Type B pancreatic cell (in vitro differentiated cells): ENCODE measurements around the gene CLPSL2. TPM values are rescaled to one million over a fixed set of nuclear protein-coding genes. Genes with fewer than 3 reads are reported as not detected.
A peak's percentile ranks its signal among the peaks of the same experiment; 100 is the strongest.

Source experiments
- DNase-seq: peaks from one replicate; pipeline ENCODE4 v3.0.0; 2021; ENCODE audit warnings: mixed read lengths; ENCODE audit not compliant: unreplicated experiment; ENCODE audit errors: extremely low spot score
- H3K27ac Mint-ChIP-seq: 2 replicates; pipeline ENCODE4 v1.8.0; 2021; ENCODE audit warnings: mild to moderate bottlenecking, mixed read lengths
- H3K27me3 Mint-ChIP-seq: 2 replicates; pipeline ENCODE4 v1.8.0; 2021; ENCODE audit warnings: mixed read lengths
- H3K36me3 Mint-ChIP-seq: 2 replicates; pipeline ENCODE4 v1.8.0; 2021; ENCODE audit warnings: mixed read lengths
- H3K4me1 Mint-ChIP-seq: one replicate; pipeline ENCODE4 v1.8.0; 2021; ENCODE audit warnings: mixed read lengths; ENCODE audit not compliant: unreplicated experiment
- H3K4me3 Mint-ChIP-seq: 2 replicates; pipeline ENCODE4 v1.8.0; 2021; ENCODE audit warnings: mild to moderate bottlenecking, mixed read lengths
- H3K9me3 Mint-ChIP-seq: 2 replicates; pipeline ENCODE4 v1.8.0; 2021; ENCODE audit warnings: mixed read lengths
- total RNA-seq: library from RNA; stranded (reverse); gene quantifications from 2 replicates; pipeline ENCODE4 v1.2.1, GENCODE V29; 2021; ENCODE audit warnings: low replicate concordance
- TF ChIP-seq, protein P1 (sequence below): fragments of 200-600 bp; sonication (generic); conservative IDR thresholded peaks from 2 replicates; pipeline ENCODE4 v1.5.0; 2021; ENCODE audit warnings: antibody characterized with exemption, mild to moderate bottlenecking

The CLPSL2 gene
- total RNA-seq, 1 donor from 2014 or later = not detected

DNA sequence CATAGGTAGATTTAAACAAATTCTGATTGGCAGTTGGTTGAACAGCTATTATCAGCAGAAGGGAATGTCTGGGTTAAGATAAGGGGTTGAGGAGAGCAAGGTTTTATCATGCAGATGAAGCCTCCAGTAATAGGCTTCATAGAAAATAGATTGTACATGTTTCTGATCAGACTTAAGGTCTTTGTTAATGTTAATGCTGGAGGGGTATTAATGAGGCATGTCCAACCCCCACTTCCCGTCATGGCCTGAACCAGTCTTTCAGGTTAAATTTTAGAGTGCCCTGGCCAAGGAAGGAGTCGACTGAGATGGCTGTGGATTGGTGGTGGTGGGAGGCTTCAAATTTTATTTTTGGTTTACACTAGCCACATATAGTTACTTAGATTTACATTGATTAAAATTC, 7.8 kb downstream of the CLPSL2 start:
- H3K27ac Mint-ChIP-seq = no peak overlapping the region
- DNase-seq = no peak
- no peaks in the 10 kb centered on the region for H3K36me3 Mint-ChIP-seq
- TF ChIP-seq, protein P1, sequence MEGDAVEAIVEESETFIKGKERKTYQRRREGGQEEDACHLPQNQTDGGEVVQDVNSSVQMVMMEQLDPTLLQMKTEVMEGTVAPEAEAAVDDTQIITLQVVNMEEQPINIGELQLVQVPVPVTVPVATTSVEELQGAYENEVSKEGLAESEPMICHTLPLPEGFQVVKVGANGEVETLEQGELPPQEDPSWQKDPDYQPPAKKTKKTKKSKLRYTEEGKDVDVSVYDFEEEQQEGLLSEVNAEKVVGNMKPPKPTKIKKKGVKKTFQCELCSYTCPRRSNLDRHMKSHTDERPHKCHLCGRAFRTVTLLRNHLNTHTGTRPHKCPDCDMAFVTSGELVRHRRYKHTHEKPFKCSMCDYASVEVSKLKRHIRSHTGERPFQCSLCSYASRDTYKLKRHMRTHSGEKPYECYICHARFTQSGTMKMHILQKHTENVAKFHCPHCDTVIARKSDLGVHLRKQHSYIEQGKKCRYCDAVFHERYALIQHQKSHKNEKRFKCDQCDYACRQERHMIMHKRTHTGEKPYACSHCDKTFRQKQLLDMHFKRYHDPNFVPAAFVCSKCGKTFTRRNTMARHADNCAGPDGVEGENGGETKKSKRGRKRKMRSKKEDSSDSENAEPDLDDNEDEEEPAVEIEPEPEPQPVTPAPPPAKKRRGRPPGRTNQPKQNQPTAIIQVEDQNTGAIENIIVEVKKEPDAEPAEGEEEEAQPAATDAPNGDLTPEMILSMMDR = no peak
- no peaks in the 10 kb centered on the region for H3K4me1 Mint-ChIP-seq
- no peak overlapping the region for H3K4me3 Mint-ChIP-seq
- peaks cover 33% of the 10 kb centered on the region for H3K27me3 Mint-ChIP-seq
- no peaks in the 10 kb centered on the region for H3K9me3 Mint-ChIP-seq

GRCh38 chr6:35786272-35786671, 9.9 kb downstream of the CLPSL2 start:
- DNase-seq = no peak
- Mint-ChIP-seq H3K27ac (no peak overlapping the region), H3K27me3 (peaks cover 33% of the 10 kb centered on the region), H3K4me3 (no peak overlapping the region), H3K36me3 (no peaks in the 10 kb centered on the region), H3K4me1 (no peaks in the 10 kb centered on the region), H3K9me3 (no peaks in the 10 kb centered on the region)
- TF ChIP-seq, protein P1 = no peak

DNA sequence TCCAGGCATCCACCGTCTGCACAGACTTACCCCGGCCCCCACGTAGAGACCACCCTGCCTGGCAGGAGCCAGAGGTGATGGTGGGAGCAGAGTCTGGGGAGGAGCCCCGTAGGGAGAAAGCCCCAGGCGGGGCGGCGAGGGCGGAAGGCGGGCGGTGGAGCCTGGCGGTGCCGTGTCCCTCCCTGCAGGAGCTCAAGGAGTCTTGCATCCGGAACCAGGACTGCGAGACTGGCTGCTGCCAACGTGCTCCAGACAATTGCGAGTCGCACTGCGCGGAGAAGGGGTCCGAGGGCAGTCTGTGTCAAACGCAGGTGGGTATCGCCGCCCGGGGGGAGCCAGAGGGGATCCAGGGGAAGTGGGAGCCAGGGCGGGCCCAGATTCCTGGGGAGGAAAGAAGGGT, 10.4 kb downstream of the CLPSL2 start:
- peak; percentile 73 for DNase-seq
- no peak overlapping the region for H3K4me3 Mint-ChIP-seq
- no peaks in the 10 kb centered on the region for H3K9me3 Mint-ChIP-seq
- H3K27me3 Mint-ChIP-seq = peaks cover 33% of the 10 kb centered on the region
- H3K4me1 Mint-ChIP-seq = no peaks in the 10 kb centered on the region
- H3K36me3 Mint-ChIP-seq = no peaks in the 10 kb centered on the region
- TF ChIP-seq, protein P1 = no peak
- H3K27ac Mint-ChIP-seq = no peak overlapping the region

GRCh38 chr6:35787266-35788218, 11.1 kb downstream of the CLPSL2 start:
- TF ChIP-seq, protein P1 = no peak
- no peak overlapping the region for H3K27ac Mint-ChIP-seq
- H3K27me3 Mint-ChIP-seq = peaks cover 33% of the 10 kb centered on the region

GRCh38 chr6:35788423-35788982, 12.1 kb downstream of the CLPSL2 start:
- DNase-seq = no peak
- Mint-ChIP-seq H3K27me3 (peaks cover 40% of the 10 kb centered on the region), H3K4me3 (no peak overlapping the region), H3K27ac (no peak overlapping the region), H3K9me3 (no peaks in the 10 kb centered on the region), H3K36me3 (no peaks in the 10 kb centered on the region), H3K4me1 (no peaks in the 10 kb centered on the region)
- TF ChIP-seq, protein P1 = no peak

More at GRCh38 chr6:35787266-35788218, 11.1 kb downstream of the CLPSL2 start:
- Mint-ChIP-seq H3K9me3 (no peaks in the 10 kb centered on the region), H3K36me3 (no peaks in the 10 kb centered on the region), H3K4me1 (no peaks in the 10 kb centered on the region), H3K4me3 (no peak overlapping the region)
- no peak for DNase-seq
